Measurements from ENCODE around the gene PCDHGA7. TPM values are rescaled to one million over a fixed set of nuclear protein-coding genes. Genes with fewer than 3 reads are reported as not detected.

PCDHGA7 gene
- under 0.01 and 1.8 TPM in 2 replicates for total RNA-seq

GRCh38 chr5:141382469-141383294, at the start of gene PCDHGA7:
Gene PCDHGA7 (plus strand): TSS chr5:141382742. CDS start chr5:141382900, 158 bp downstream.

GRCh38 chr5:141338538-141339306, 43.8 kb upstream of the PCDHGA7 start, which contains the start of gene PCDHGA2:
Gene PCDHGA2 (plus strand): TSS chr5:141338760.

GRCh38 chr5:141343242-141343952, 39.1 kb upstream of the PCDHGA7 start, which contains the start of gene PCDHGA3:
Gene PCDHGA3 (plus strand): TSS chr5:141343829. CDS start chr5:141344034, 205 bp downstream.

GRCh38 chr5:141349917-141350619, 32.5 kb upstream of the PCDHGA7 start, which contains the start of gene PCDHGB1:
Gene PCDHGB1 (plus strand): TSS chr5:141350099. CDS start chr5:141350261, 162 bp downstream.

GRCh38 chr5:141354900-141355469, 27.6 kb upstream of the PCDHGA7 start, which contains the start of gene PCDHGA4:
Gene PCDHGA4 (plus strand): TSS chr5:141355021. CDS start chr5:141355108, 87 bp downstream.

GRCh38 chr5:141359790-141360426, 22.6 kb upstream of the PCDHGA7 start, which contains the start of gene PCDHGB2:
Gene PCDHGB2 (plus strand): TSS chr5:141359994. CDS start chr5:141360136, 142 bp downstream.

GRCh38 chr5:141363952-141364660, 18.4 kb upstream of the PCDHGA7 start, which contains the start of gene PCDHGA5:
Gene PCDHGA5 (plus strand): TSS chr5:141364162. CDS start chr5:141364331, 169 bp downstream.

GRCh38 chr5:141369994-141370848, 12.3 kb upstream of the PCDHGA7 start, which contains the start of gene PCDHGB3:
Gene PCDHGB3 (plus strand): TSS chr5:141370242. CDS start chr5:141370395, 153 bp downstream.

GRCh38 chr5:141373673-141374317, 8.7 kb upstream of the PCDHGA7 start, which contains the start of gene PCDHGA6:
Gene PCDHGA6 (plus strand): TSS chr5:141373891. CDS start chr5:141374084, 193 bp downstream.

GRCh38 chr5:141387557-141388311, 5.2 kb downstream of the PCDHGA7 start, which contains the start of gene PCDHGB4:
Gene PCDHGB4 (plus strand): TSS chr5:141387698. CDS start chr5:141387885, 187 bp downstream.

GRCh38 chr5:141392429-141393198, 10.1 kb downstream of the PCDHGA7 start, which contains the start of gene PCDHGA8:
Gene PCDHGA8 (plus strand): TSS chr5:141392633. CDS start chr5:141392814, 181 bp downstream.

GRCh38 chr5:141397756-141398551, 15.4 kb downstream of the PCDHGA7 start, which contains the start of gene PCDHGB5:
Gene PCDHGB5 (plus strand): TSS chr5:141397947. CDS start chr5:141398128, 181 bp downstream.

GRCh38 chr5:141402553-141403243, 20.2 kb downstream of the PCDHGA7 start, which contains the start of gene PCDHGA9:
Gene PCDHGA9 (plus strand): TSS chr5:141402778. CDS start chr5:141402953, 175 bp downstream.

GRCh38 chr5:141407790-141408505, 25.4 kb downstream of the PCDHGA7 start, which contains the start of gene PCDHGB6:
Gene PCDHGB6 (plus strand): TSS chr5:141408021. CDS start chr5:141408203, 182 bp downstream.

Data from nasal cavity respiratory epithelium epithelial cell of viscerocranial mucosa (primary cell).